CD8-positive, alpha-beta memory T cell (primary cell): ENCODE data around the gene OXCT2. TPM values are rescaled to one million over a fixed set of nuclear protein-coding genes. Genes with fewer than 3 reads are reported as not detected.
A peak's percentile ranks its signal among the peaks of the same experiment; 100 is the strongest.

Source experiments
- CTCF ChIA-PET: fragments of 350-600 bp; sonication (Branson Sonifier 250); formaldehyde crosslinking; loops from one replicate; lab custom pipeline; 2021; ENCODE audit warnings: antibody characterized with exemption; lab: Charles Lee
- POLR2A ChIA-PET: fragments of 350-600 bp; sonication (Branson Sonifier 250); formaldehyde crosslinking; loops from one replicate; lab custom pipeline; 2021; ENCODE audit warnings: antibody characterized with exemption; lab: Charles Lee
- DNase-seq, 5 donors: peaks; one replicate each; pipeline versions ENCODE4 v3.0.0 to v3.0.0-alpha.2; 2020 to 2022; ENCODE audit warnings: mixed read lengths in 1 of 5
- H3K27ac ChIP-seq: one replicate; pipeline ENCODE4 v1.7.0; 2013; ENCODE audit warnings: low read depth, mild to moderate bottlenecking, low read length, moderate library complexity
- H3K27me3 ChIP-seq: 2 replicates; pipeline ENCODE4 v1.7.0; 2013; ENCODE audit warnings: low read length, mild to moderate bottlenecking; ENCODE audit not compliant: insufficient read depth, poor library complexity, severe bottlenecking
- H3K36me3 ChIP-seq: 2 replicates; pipeline ENCODE4 v1.7.0; 2013; ENCODE audit warnings: mild to moderate bottlenecking, low read length, moderate library complexity; ENCODE audit not compliant: insufficient read depth
- H3K4me1 ChIP-seq: 2 replicates; pipeline ENCODE4 v1.7.0; 2013; ENCODE audit warnings: mild to moderate bottlenecking, low read length, moderate library complexity; ENCODE audit not compliant: insufficient read depth
- H3K4me3 ChIP-seq: 2 replicates; pipeline ENCODE4 v1.7.0; 2013; ENCODE audit warnings: mild to moderate bottlenecking, low read length
- H3K9me3 ChIP-seq: 2 replicates; pipeline ENCODE4 v1.7.0; 2013; ENCODE audit warnings: mild to moderate bottlenecking, low read length
- H3K27ac Mint-ChIP-seq, 8 donors: one replicate each; pipeline ENCODE4 v1.8.0; 2020 to 2021; ENCODE audit warnings: mixed read lengths in 8 of 8, mild to moderate bottlenecking in 6 of 8, inconsistent platforms in 3 of 8, moderate library complexity in 3 of 8
- H3K27me3 Mint-ChIP-seq, 2 donors: one replicate each; pipeline ENCODE4 v1.8.0; 2020 to 2021; ENCODE audit warnings: mixed read lengths in 2 of 2, mild to moderate bottlenecking in 1 of 2, moderate library complexity in 1 of 2
- H3K36me3 Mint-ChIP-seq, 3 donors: one replicate each; pipeline ENCODE4 v1.8.0; 2020 to 2021; ENCODE audit warnings: mixed read lengths in 3 of 3, inconsistent platforms in 1 of 3, mild to moderate bottlenecking in 1 of 3
- H3K4me1 Mint-ChIP-seq, 3 donors: one replicate each; pipeline ENCODE4 v1.8.0; 2020 to 2021; ENCODE audit warnings: mixed read lengths in 3 of 3, inconsistent platforms in 1 of 3, mild to moderate bottlenecking in 1 of 3
- H3K4me3 Mint-ChIP-seq, 7 donors: one replicate each; pipeline ENCODE4 v1.8.0; 2020 to 2021; ENCODE audit warnings: mixed read lengths in 7 of 7, mild to moderate bottlenecking in 6 of 7, moderate library complexity in 4 of 7, inconsistent platforms in 2 of 7
- H3K9me3 Mint-ChIP-seq, 5 donors: one replicate each; pipeline ENCODE4 v1.8.0; 2020 to 2022; ENCODE audit warnings: mixed read lengths in 5 of 5, mild to moderate bottlenecking in 3 of 5, moderate library complexity in 2 of 5, inconsistent platforms in 1 of 5
- polyA plus RNA-seq: library from polyadenylated mRNA; unstranded; fragments of 300-500 nt; fragmentation: Illumina TruSeq; gene quantifications from one replicate; pipeline ENCODE4 v1.2.3, GENCODE V29; 2021
- total RNA-seq, 2 experiments: library from RNA; stranded (reverse); gene quantifications; one replicate each; pipeline ENCODE4 v1.2.3, GENCODE V29; 2021

The OXCT2 gene
- total and polyA plus RNA-seq, 3 experiments from 2014 or later = 2.2 to 2.3 TPM; not detected in 1

DNA sequence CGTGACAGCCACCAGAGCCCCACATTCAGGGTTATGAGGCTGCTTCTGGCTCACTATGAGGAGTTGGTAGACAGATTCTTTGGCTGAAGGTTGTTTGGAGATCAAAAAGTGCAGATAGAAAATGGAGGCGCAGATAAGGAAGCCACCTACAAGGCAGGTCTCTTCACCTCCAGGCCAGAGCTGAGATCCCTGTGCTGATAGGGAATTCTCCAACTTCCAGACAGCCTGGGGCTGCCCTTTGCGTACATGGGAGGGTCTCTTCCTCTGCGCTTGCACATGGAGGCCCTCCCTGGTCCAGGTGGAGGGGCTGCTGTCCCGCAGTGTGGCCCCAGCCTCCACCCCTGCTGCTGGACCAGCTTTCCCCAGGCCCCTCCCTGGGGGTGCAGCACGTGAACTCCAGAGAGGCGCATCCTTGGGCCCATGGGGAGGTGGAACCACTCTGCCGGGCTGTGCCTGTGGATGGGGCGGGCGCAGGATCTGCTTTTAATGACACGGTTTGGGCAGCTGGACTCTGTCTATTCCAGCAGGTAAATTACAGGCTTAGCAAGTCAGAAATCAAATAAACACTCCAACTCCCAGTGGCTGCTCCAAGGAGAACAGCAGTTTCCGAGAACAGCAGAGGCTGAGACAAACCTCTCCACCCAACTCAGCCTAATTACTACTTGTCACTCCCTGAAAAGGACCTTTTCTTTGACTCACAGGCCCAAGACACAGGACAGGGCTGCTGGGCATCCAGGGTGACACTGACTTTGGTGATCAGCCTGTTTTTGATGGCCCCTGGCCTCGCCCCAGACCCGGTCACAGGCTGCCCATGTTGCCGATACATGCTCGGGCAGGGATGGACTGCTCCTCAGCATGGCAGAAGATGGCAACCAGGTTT is 12.4 kb downstream of the OXCT2 start:
- H3K9me3 ChIP-seq = no peaks in the 10 kb centered on the region
- no peak overlapping the region for H3K27ac Mint-ChIP-seq
- peaks cover 27% of the 10 kb centered on the region for H3K36me3 ChIP-seq
- peaks cover 0 to 2% (median 0%) of the 10 kb centered on the region in 3 donors for H3K4me1 Mint-ChIP-seq
- no peaks in the 10 kb centered on the region for H3K4me1 ChIP-seq
- no peaks in the 10 kb centered on the region for H3K27me3 ChIP-seq
- ChIA-PET CTCF (no interaction called here), POLR2A (no interaction called here)
- H3K4me3 Mint-ChIP-seq = no peak overlapping the region
- no peak overlapping the region for H3K4me3 ChIP-seq
- no peak for DNase-seq
- no peaks in the 10 kb centered on the region for H3K27me3 Mint-ChIP-seq
- no peaks in the 10 kb centered on the region for H3K9me3 Mint-ChIP-seq
- H3K27ac ChIP-seq = no peak overlapping the region
- H3K36me3 Mint-ChIP-seq = peaks cover 8 to 78% (median 19%) of the 10 kb centered on the region in 3 donors

DNA sequence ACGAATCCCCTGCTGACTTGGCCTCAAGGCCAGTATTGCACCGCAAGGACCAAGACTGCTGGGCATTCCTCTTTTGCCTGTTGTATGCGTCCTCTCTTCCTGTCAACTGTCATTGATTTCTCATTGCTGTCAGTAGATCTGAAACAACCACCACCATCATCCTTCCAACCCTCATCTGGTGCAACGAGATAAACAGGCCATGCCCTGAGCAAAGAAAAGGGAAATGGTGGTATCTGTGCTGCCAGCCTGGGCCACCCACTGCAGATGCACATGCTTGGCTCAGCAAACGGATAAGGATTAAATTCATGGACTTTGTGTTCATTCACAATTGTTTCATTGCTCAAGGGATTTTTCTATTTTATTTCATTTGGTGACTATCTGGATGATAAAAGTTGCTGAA is 13.6 kb downstream of the OXCT2 start:
- Mint-ChIP-seq H3K27ac (peak overlapping the region in 1 of 8 donors; percentile 16), H3K27me3 (no peaks in the 10 kb centered on the region), H3K36me3 (peaks cover 12 to 89% (median 24%) of the 10 kb centered on the region in 3 donors), H3K4me3 (no peak overlapping the region), H3K4me1 (peaks cover 0 to 2% (median 0%) of the 10 kb centered on the region in 3 donors), H3K9me3 (no peaks in the 10 kb centered on the region)
- CTCF ChIA-PET = no interaction called here
- no peaks in the 10 kb centered on the region for H3K9me3 ChIP-seq
- H3K27me3 ChIP-seq = no peaks in the 10 kb centered on the region
- H3K36me3 ChIP-seq = peaks cover 40% of the 10 kb centered on the region
- H3K4me1 ChIP-seq = no peaks in the 10 kb centered on the region
- no peak overlapping the region for H3K4me3 ChIP-seq
- DNase-seq = no peak
- POLR2A ChIA-PET = no interaction called here
- no peak overlapping the region for H3K27ac ChIP-seq

DNA sequence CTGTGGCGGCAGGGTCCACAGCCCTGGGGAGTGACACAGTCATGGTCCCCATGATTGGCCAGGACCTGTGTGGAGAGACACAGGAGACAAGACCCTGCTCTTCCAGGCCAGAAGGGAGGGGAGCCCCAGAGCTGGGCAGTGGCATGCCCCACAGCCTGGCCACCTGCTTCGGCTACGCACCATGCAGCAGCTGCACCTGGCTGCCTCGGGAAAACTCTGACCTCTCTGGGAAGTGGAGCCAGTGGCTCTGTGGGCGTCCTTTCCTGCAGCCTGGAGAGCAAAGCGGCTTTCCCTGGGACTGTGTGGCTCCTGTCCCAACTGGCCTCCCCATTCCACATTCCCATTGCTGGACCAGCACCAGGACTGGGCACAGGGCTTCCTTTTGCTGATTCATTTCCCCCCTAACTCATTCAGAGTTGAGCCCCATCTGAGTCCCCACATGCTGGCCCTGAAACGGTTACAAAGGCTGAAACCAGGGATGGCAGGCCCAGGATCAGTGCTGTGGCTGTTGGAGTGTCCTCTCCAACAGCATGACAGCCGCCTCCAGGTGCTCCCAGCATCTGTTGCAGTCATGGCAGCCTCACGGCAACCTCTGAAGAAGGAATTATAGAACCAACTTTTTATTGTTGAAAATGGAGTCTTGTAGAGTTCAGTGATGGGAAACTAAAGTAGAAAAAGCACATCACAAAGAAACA is 15.0 kb downstream of the OXCT2 start:
- H3K27me3 ChIP-seq = no peaks in the 10 kb centered on the region
- no peak overlapping the region for H3K27ac ChIP-seq
- CTCF ChIA-PET = no interaction called here
- POLR2A ChIA-PET = no interaction called here
- DNase-seq = no peak
- no peak overlapping the region for H3K4me3 Mint-ChIP-seq
- peaks cover 16 to 93% (median 26%) of the 10 kb centered on the region in 3 donors for H3K36me3 Mint-ChIP-seq
- H3K9me3 Mint-ChIP-seq = no peaks in the 10 kb centered on the region
- H3K4me1 Mint-ChIP-seq = peaks cover 0 to 4% (median 0%) of the 10 kb centered on the region in 3 donors
- H3K4me1 ChIP-seq = no peaks in the 10 kb centered on the region
- H3K9me3 ChIP-seq = no peaks in the 10 kb centered on the region
- H3K27ac Mint-ChIP-seq = peak overlapping the region in 2 of 8 donors; percentile 68 to 74
- no peaks in the 10 kb centered on the region for H3K27me3 Mint-ChIP-seq
- no peak overlapping the region for H3K4me3 ChIP-seq
- H3K36me3 ChIP-seq = peaks cover 54% of the 10 kb centered on the region

DNA sequence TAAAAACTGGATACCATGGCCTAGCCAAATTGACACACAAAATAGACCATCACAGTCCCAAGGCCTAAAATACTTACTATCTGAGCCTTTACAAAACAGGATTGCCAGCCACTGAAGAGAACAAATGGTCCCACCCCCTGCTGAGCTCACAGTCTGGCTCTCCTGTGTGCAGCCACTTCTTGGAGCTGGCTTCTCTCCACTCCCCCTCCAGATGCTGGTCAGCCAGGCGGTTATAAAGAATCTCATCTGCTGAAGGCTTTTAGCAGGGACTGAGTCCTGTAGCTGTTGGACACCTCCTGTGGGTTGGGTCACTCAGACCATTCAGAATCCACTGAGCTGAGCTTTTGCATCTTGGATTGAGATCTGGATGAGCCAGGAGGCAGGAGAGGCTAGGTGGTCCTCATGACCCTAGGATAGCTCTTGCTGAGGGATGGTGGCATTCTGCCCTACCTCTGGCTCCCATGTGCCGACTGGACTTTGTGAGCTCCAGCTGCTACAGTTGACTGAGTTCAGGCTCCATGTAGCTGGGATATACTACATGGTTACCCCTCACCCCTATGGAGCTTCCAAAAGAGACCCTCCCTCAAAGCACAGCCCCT is 16.1 kb downstream of the OXCT2 start:
- DNase-seq = no peak
- H3K4me1 ChIP-seq = no peaks in the 10 kb centered on the region
- Mint-ChIP-seq H3K27ac (peak overlapping the region in 1 of 8 donors; percentile 77), H3K4me3 (no peak overlapping the region), H3K27me3 (no peaks in the 10 kb centered on the region), H3K4me1 (peaks cover 0 to 5% (median 4%) of the 10 kb centered on the region in 3 donors), H3K36me3 (peaks cover 16 to 98% (median 32%) of the 10 kb centered on the region in 3 donors), H3K9me3 (no peaks in the 10 kb centered on the region)
- H3K36me3 ChIP-seq = peaks cover 60% of the 10 kb centered on the region
- no peak overlapping the region for H3K27ac ChIP-seq
- no peaks in the 10 kb centered on the region for H3K27me3 ChIP-seq
- ChIA-PET POLR2A (interaction anchor here (0.8 kb wide), 1 partner anchor 16 kb away, joined by 3 read pairs; the partner anchor contains the start of gene PPIE), CTCF (no interaction called here)
- H3K4me3 ChIP-seq = no peak overlapping the region
- H3K9me3 ChIP-seq = no peaks in the 10 kb centered on the region

DNA sequence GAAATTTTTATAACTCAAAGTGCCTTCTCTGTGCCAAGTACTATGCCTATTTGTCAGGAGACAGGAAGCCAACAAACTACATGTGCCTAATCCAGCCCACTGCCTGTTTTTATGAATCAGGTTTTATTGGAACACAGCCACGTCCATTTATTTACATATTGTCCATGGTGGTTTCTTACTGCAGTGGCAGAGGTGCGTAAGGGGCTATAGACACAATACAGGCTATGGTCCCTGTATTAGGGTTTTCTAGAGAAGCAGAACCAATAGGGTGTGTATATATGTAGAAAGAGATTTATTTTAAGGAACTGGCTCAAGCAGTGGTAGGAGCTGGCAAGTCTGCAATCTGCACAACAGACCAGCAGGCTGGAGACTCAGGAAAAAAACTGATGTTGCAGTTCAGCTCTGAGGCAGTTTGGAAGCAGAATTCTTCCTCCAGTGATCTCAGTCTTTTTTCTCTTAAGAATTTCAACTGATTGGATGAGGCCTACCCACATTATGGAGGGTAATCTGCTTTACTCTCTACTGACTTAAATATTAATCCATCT is 17.1 kb downstream of the OXCT2 start:
- H3K4me3 ChIP-seq = no peak overlapping the region
- no peak for DNase-seq
- Mint-ChIP-seq H3K27ac (no peak overlapping the region), H3K27me3 (no peaks in the 10 kb centered on the region), H3K36me3 (peaks cover 17 to 98% (median 31%) of the 10 kb centered on the region in 3 donors), H3K4me1 (peaks cover 0 to 5% (median 4%) of the 10 kb centered on the region in 3 donors), H3K9me3 (no peaks in the 10 kb centered on the region), H3K4me3 (no peak overlapping the region)
- peaks cover 66% of the 10 kb centered on the region for H3K36me3 ChIP-seq
- no peaks in the 10 kb centered on the region for H3K4me1 ChIP-seq
- POLR2A ChIA-PET = no interaction called here
- no peaks in the 10 kb centered on the region for H3K27me3 ChIP-seq
- H3K27ac ChIP-seq = no peak overlapping the region
- no peaks in the 10 kb centered on the region for H3K9me3 ChIP-seq
- CTCF ChIA-PET = no interaction called here

DNA sequence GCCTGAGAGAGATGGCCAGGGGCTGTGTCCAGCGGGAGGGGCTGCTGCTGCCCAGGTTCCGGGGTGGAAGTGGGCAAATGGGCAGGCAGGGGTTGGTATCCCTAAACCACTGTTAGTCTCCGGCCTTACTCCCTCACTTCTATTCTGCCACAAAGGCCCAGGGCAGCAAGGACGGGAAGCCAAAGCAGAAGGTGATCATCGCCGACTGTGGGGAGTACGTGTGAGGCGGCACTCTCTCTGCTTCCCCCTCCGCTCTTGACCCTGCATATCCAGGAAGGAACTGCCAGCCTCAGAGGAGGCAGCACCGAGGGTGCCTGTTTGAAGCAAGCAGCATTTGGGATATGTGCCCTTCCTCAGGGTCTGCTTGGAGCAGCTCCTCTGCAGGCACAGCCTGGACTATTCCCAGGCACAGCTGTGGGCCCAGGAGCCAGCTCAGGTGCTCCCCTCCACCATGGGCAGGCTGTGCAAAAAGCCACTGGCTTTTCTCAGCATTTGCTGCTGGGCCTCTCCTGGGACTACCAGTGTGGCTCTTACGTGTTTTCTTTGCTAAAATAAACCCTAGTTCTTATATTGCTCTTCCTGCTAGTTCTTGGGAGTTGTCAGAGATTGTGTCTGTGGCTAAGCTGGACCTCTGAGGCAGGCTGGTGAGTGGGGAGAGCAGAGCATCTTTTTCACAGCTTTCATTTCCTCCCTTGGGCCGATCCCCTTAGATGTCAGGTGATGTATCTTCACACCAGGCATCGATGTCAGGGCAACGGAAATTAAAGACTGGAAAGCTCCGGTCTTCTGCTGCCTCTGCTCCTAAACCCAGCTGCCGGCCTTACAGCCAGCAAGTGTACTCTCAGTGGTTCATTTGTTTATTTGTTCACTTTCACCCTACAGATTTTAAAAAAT is 17.8 kb downstream of the OXCT2 start:
- Mint-ChIP-seq H3K36me3 (peaks cover 17 to 100% (median 33%) of the 10 kb centered on the region in 3 donors), H3K4me1 (peaks cover 0 to 5% (median 4%) of the 10 kb centered on the region in 3 donors), H3K4me3 (no peak overlapping the region), H3K27me3 (no peaks in the 10 kb centered on the region), H3K9me3 (no peaks in the 10 kb centered on the region), H3K27ac (peak overlapping the region in 1 of 8 donors; percentile 6)
- Histone ChIP-seq H3K27ac (no peak overlapping the region), H3K4me3 (no peak overlapping the region), H3K4me1 (no peaks in the 10 kb centered on the region), H3K36me3 (peaks cover 73% of the 10 kb centered on the region), H3K9me3 (no peaks in the 10 kb centered on the region), H3K27me3 (no peaks in the 10 kb centered on the region)
- no peak for DNase-seq
- ChIA-PET POLR2A (no interaction called here), CTCF (no interaction called here)

DNA sequence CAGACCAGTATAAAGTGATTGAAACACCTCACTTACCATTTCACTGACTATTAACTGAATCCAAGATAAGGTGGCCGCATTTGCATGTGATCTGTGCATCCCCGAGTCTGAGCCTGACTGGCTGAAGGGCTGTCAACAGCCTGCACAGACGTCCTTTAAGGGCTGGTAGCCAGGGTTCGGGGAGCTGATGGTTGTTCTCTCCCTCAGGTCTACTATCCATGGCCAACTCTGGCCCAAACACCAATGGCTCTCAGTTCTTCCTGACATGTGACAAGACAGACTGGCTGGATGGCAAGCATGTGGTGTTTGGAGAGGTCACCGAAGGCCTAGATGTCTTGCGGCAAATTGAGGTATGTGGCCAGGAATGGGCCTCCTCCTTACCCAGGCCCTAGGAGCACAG is 18.4 kb downstream of the OXCT2 start:
- Mint-ChIP-seq H3K36me3 (peaks cover 17 to 100% (median 32%) of the 10 kb centered on the region in 3 donors), H3K9me3 (no peaks in the 10 kb centered on the region)
- POLR2A ChIA-PET = no interaction called here

More for the DNA sequence above, 18.4 kb downstream of the OXCT2 start:
- H3K36me3 ChIP-seq = peaks cover 79% of the 10 kb centered on the region
- no peak overlapping the region for H3K27ac Mint-ChIP-seq
- H3K4me1 ChIP-seq = no peaks in the 10 kb centered on the region
- peaks cover 0 to 5% (median 4%) of the 10 kb centered on the region in 3 donors for H3K4me1 Mint-ChIP-seq
- CTCF ChIA-PET = no interaction called here
- H3K4me3 ChIP-seq = no peak overlapping the region
- H3K4me3 Mint-ChIP-seq = no peak overlapping the region
- no peaks in the 10 kb centered on the region for H3K27me3 Mint-ChIP-seq
- no peak overlapping the region for H3K27ac ChIP-seq
- H3K27me3 ChIP-seq = no peaks in the 10 kb centered on the region
- no peak for DNase-seq
- no peaks in the 10 kb centered on the region for H3K9me3 ChIP-seq
